ENCODE measurements around the gene CEP104.
"Not testable (repeated sequence)": the region's sequence is repeated elsewhere in the genome, so short reads cannot be mapped to it uniquely, and the experiment has no call there.

DNA sequence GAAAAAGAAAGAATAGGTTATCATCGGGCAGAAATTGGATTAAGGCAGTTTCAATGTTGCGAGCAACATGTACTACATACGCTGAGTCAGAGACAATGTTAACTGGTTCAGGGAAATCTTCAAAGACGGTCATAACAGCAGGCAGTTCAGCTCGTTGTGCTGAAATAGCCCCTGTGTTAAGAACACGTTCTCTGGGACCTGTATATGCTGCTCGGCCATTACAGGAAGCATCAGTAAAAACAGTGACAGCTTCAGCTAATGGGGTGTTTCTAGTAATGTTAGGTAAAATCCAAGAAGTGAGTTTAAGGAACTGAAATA lies 52.4 kb downstream of the CEP104 start:
- TF ChIP-seq BHLHE40 (IDR thresholded peaks at IDR 0.05; ENCODE audit: borderline replicate concordance); TARDBP (IDR thresholded peaks at IDR 0.05); SP1 (IDR thresholded peaks at IDR 0.05); LEF1 (IDR thresholded peaks at IDR 0.05; ENCODE audit: borderline replicate concordance); NFRKB (IDR thresholded peaks at IDR 0.05); SUZ12 (IDR thresholded peaks at IDR 0.05); ARNT (IDR thresholded peaks at IDR 0.05); FOXK2 (IDR thresholded peaks at IDR 0.05); L3MBTL2 (conservative IDR thresholded peaks at IDR 0.05); ELF4 (IDR thresholded peaks at IDR 0.05); HDGF (IDR thresholded peaks at IDR 0.05; ENCODE audit: borderline replicate concordance); FOXM1 (IDR thresholded peaks at IDR 0.05; ENCODE audit: borderline replicate concordance); FOXA1 (IDR thresholded peaks at IDR 0.05): not testable (repeated sequence)
- TF ChIP-seq, protein P1, sequence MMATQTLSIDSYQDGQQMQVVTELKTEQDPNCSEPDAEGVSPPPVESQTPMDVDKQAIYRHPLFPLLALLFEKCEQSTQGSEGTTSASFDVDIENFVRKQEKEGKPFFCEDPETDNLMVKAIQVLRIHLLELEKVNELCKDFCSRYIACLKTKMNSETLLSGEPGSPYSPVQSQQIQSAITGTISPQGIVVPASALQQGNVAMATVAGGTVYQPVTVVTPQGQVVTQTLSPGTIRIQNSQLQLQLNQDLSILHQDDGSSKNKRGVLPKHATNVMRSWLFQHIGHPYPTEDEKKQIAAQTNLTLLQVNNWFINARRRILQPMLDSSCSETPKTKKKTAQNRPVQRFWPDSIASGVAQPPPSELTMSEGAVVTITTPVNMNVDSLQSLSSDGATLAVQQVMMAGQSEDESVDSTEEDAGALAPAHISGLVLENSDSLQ (IDR thresholded peaks at IDR 0.05): not testable (repeated sequence)
